ENCODE data around the gene HIP1R.

The HIP1R gene

DNA sequence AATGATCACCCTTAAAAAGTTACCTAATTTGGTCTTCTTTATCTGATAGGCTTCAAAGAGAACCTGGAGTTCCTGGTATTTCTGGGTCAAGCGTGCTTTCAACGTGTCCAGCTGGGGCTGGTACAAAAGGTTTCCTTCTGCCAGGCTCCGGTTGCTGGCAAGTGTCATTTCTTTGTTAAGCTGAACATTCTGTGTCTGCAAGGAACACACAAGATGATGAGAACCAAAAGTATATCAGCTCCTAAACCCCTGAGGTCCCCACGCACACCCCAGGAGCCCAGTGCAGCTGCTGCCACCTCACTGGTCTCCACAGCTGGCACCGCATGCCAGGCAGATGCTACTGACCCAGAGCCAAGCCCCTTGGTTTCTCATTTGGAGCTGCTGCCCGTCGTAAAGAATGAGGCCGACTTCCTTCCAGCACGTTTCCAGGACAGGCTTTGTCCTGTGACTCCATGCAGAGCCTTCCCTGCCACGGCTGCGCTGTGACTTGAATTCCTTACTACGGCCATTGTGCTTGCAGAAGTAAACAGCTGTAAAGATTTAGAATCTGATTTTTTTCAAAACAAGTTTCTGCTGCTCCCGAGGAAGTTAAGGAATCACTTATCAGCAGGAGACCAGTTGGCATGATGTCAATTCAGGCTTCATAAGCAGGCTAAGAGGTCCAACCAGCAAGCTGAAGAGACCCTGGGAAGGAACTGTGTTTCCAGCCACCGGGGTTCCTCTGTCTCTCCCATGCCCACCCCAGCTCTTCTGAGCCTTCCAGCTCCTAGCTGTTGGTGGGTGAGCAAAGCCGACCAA lies 35.8 kb downstream of the HIP1R start:
- Histone ChIP-seq H3K9me3 (no peaks in the 10 kb centered on the region), H3K36me3 (peaks cover 27% of the 10 kb centered on the region), H3K4me1 (peaks cover 35% of the 10 kb centered on the region), H3K4me3 (ENCODE audit: low read depth, low read length) (peak overlapping the region; percentile 27), H3K27me3 (no peaks in the 10 kb centered on the region)
- DNase-seq, result no peak
- TF ChIP-seq, protein P1, sequence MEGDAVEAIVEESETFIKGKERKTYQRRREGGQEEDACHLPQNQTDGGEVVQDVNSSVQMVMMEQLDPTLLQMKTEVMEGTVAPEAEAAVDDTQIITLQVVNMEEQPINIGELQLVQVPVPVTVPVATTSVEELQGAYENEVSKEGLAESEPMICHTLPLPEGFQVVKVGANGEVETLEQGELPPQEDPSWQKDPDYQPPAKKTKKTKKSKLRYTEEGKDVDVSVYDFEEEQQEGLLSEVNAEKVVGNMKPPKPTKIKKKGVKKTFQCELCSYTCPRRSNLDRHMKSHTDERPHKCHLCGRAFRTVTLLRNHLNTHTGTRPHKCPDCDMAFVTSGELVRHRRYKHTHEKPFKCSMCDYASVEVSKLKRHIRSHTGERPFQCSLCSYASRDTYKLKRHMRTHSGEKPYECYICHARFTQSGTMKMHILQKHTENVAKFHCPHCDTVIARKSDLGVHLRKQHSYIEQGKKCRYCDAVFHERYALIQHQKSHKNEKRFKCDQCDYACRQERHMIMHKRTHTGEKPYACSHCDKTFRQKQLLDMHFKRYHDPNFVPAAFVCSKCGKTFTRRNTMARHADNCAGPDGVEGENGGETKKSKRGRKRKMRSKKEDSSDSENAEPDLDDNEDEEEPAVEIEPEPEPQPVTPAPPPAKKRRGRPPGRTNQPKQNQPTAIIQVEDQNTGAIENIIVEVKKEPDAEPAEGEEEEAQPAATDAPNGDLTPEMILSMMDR (IDR thresholded peaks at IDR 0.05; ENCODE audit: low read depth, low read length), result no peak

DNA sequence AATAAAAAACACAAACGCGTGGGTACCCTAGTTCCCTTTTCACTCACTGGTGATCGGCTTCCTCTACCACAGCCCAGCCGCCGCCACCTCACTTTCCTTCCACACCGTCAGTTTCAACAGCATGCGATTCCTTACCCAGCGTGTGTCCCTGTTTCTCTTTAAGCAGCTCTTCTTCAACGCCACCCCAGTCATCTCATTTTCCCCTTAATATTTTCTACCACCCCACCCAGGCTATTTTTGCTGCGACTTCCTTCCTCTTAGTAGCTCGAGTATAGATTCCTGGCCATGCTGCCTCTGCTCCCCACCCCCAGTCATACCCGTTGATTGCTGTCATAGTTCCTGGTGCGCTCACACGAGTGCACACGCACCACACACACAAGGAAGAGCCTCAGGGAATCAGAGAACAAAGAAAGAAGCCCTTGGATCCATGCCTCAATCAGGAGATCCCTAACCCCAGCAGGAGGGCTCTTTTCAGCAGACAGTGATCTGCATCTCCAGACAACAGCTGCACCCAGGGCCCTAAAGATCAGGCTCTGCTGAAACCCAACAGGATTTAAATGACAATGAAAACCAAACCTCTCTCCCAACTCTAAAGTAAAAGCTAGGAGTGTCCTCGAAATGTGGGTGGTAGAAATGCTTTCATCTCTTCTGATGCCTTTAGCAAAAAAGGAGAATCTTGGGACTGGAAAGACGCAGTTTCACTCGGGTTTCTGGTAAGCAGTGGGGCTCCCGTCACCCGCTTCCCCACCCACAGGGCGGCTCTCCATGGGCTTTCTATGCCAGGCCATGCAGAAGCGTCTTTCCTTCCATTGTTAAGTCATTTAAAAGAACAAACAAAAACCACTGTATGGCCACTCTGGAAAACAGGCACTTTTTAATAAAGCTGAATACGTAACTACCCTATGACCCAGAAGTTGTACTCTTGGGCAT lies 36.9 kb downstream of the HIP1R start:
- DNase-seq, result peak; percentile 68
- TF ChIP-seq, protein P1 (IDR thresholded peaks at IDR 0.05; ENCODE audit: low read depth, low read length), result no peak
- peaks cover 24% of the 10 kb centered on the region for H3K36me3 ChIP-seq
- H3K9me3 ChIP-seq, result no peaks in the 10 kb centered on the region
- peaks cover 35% of the 10 kb centered on the region for H3K4me1 ChIP-seq
- no peaks in the 10 kb centered on the region for H3K27me3 ChIP-seq
- H3K4me3 ChIP-seq (ENCODE audit: low read depth, low read length), result peak overlapping the region; percentile 27

DNA sequence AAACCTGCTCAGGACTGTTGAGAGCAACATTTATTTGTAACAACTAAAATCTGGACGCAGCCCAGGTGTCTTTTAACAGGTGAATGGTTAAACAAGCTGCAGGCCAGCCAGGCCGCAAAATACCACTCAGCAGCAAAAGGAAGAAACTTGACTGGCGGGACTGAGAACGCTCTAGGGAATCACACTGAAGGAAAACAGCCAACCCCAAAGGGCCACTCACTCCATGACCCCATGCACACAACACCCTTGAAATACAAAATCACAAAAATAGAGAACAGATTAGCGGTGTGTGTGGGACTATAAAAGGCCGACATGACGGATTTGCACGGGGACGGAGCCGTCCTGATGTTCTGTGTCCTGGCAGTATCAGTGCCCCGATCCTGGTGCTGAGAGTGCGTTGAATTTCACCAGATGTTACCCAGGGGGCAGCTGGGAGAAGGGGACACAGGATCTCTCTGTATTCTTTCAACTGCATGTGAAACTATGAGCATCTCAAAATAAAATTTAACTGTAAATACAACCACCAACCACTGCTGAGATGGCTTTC lies 37.6 kb downstream of the HIP1R start:
- Histone ChIP-seq H3K36me3 (peaks cover 24% of the 10 kb centered on the region), H3K4me1 (peaks cover 30% of the 10 kb centered on the region), H3K27me3 (no peaks in the 10 kb centered on the region), H3K4me3 (ENCODE audit: low read depth, low read length) (no peak overlapping the region), H3K9me3 (no peaks in the 10 kb centered on the region)
- TF ChIP-seq, protein P1 (IDR thresholded peaks at IDR 0.05; ENCODE audit: low read depth, low read length), result no peak
- DNase-seq, result no peak

DNA sequence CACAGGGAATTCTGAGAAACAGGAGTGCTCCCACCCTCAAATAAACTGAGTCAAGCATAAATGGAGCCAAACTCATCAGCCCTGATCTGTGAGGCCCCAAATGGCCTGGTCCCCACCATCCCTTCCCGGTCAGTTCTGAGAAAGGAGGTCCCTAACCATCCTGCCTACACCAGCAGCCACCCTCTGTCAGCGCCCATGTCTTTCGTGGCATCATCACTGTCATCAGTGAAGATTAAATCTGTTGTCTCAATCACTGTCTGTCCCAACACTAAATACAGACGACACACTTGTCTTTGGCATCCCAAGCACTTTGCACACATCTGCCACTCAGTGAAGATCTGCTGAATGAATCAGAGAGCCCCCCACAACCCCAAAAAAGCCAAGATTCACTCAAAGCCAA lies 38.3 kb downstream of the HIP1R start:
- no peak for DNase-seq
- H3K4me1 ChIP-seq, result peaks cover 25% of the 10 kb centered on the region
- H3K27me3 ChIP-seq, result no peaks in the 10 kb centered on the region
- TF ChIP-seq, protein P1 (IDR thresholded peaks at IDR 0.05; ENCODE audit: low read depth, low read length), result no peak
- H3K4me3 ChIP-seq (ENCODE audit: low read depth, low read length), result no peak overlapping the region
- H3K36me3 ChIP-seq, result peaks cover 20% of the 10 kb centered on the region
- no peaks in the 10 kb centered on the region for H3K9me3 ChIP-seq

GRCh38 chr12:122874081-122874480 lies 38.8 kb downstream of the HIP1R start:
- DNase-seq, result no peak
- Histone ChIP-seq H3K27me3 (no peaks in the 10 kb centered on the region), H3K4me1 (peaks cover 25% of the 10 kb centered on the region), H3K9me3 (no peaks in the 10 kb centered on the region), H3K4me3 (ENCODE audit: low read depth, low read length) (no peak overlapping the region), H3K36me3 (peaks cover 16% of the 10 kb centered on the region)
- TF ChIP-seq, protein P1 (IDR thresholded peaks at IDR 0.05; ENCODE audit: low read depth, low read length), result no peak

Measured in BE2C (cell line).